ENCODE data around the gene OMA1.

The OMA1 gene

GRCh38 chr1:58546520-58547308 lies at the start of gene OMA1:
TSS of gene OMA1 (minus strand) at chr1:58546726. CDS start at chr1:58539294, 7,432 bp downstream.
- peak within 1 kb of the TSS; percentile 98 for H3K27ac ChIP-seq
- no peaks in the 10 kb centered on the region for H3K36me3 ChIP-seq
- no peaks in the 10 kb centered on the region for H3K9me3 ChIP-seq
- H3K4me3 ChIP-seq (ENCODE audit: low read depth in 1 of 2, low read length in 1 of 2) = peak within 1 kb of the TSS; percentile 79 to 91
- no peaks in the 10 kb centered on the region for H3K27me3 ChIP-seq
- H3K4me1 ChIP-seq (ENCODE audit: control insufficient read depth in 1 of 2, insufficient read depth in 1 of 2, low read depth in 1 of 2, low read length in 1 of 2) = peaks cover 25 to 30% of the 10 kb centered on the region in 2 experiments
- TF ChIP-seq, protein P1, sequence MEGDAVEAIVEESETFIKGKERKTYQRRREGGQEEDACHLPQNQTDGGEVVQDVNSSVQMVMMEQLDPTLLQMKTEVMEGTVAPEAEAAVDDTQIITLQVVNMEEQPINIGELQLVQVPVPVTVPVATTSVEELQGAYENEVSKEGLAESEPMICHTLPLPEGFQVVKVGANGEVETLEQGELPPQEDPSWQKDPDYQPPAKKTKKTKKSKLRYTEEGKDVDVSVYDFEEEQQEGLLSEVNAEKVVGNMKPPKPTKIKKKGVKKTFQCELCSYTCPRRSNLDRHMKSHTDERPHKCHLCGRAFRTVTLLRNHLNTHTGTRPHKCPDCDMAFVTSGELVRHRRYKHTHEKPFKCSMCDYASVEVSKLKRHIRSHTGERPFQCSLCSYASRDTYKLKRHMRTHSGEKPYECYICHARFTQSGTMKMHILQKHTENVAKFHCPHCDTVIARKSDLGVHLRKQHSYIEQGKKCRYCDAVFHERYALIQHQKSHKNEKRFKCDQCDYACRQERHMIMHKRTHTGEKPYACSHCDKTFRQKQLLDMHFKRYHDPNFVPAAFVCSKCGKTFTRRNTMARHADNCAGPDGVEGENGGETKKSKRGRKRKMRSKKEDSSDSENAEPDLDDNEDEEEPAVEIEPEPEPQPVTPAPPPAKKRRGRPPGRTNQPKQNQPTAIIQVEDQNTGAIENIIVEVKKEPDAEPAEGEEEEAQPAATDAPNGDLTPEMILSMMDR (IDR thresholded peaks at IDR 0.05) = peak; percentile 99

DNA sequence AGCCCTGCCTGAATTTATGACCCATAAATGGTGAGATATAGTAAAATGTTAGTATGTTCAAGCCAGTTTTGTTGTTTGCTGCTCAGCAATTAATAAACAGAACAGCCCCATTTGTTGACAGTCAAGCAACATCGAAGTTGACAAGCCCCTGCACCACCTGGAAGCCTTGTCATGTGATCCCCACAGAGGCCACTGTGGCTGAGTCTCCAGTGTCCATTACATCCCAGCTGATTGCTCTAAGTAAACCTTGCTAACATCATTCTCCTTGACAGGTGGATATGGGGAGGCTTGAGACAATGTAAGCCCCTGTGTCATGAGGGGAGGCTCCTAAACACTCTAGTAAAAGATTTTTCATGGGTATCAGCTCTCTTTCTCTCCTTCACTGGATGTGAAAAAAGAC lies 48.0 kb upstream of the OMA1 start:
- H3K27me3 ChIP-seq = no peaks in the 10 kb centered on the region

DNA sequence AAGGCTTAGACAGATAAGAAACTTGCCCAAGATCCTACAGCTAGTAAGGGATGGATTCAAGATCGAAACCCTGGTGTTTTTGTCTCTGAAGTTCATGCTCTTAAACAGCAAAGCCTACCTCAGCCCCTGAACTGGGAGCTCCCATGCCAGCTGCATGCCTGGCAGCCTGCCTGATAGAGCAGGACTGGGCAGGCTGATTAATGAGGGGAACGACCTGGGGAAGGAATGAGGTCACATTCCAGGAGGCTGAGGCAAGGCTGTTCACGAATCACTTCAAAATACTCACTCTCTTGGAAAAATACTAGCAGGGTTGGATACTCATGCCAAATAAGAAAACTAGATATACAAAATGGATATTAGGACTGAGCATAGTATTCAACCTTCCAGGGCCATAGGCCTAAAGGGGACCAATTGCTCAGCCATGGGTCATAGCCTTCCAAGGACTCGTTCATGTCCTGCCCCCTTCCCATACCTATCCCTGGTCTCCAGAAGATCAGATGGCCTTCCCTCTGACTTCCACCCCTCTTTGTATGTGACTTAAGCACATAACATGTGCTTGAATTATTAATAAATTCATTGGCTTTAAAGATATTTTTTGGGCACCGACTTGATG lies 46.1 kb upstream of the OMA1 start:
- Histone ChIP-seq H3K27ac (no peak overlapping the region), H3K27me3 (no peaks in the 10 kb centered on the region), H3K4me3 (ENCODE audit: low read depth in 1 of 2, low read length in 1 of 2) (no peak overlapping the region), H3K36me3 (no peaks in the 10 kb centered on the region), H3K4me1 (ENCODE audit: control insufficient read depth in 1 of 2, insufficient read depth in 1 of 2, low read depth in 1 of 2, low read length in 1 of 2) (peaks cover 1 to 2% of the 10 kb centered on the region in 2 experiments), H3K9me3 (no peaks in the 10 kb centered on the region)
- TF ChIP-seq, protein P1 (IDR thresholded peaks at IDR 0.05) = no peak

More for the DNA sequence above, 48.0 kb upstream of the OMA1 start:
- Histone ChIP-seq H3K4me1 (ENCODE audit: control insufficient read depth in 1 of 2, insufficient read depth in 1 of 2, low read depth in 1 of 2, low read length in 1 of 2) (peaks cover 11 to 17% of the 10 kb centered on the region in 2 experiments), H3K9me3 (no peaks in the 10 kb centered on the region), H3K36me3 (no peaks in the 10 kb centered on the region), H3K4me3 (ENCODE audit: low read depth in 1 of 2, low read length in 1 of 2) (no peak overlapping the region), H3K27ac (no peak overlapping the region)
- TF ChIP-seq, protein P1 (IDR thresholded peaks at IDR 0.05) = no peak

GRCh38 chr1:58591806-58592205 lies 45.3 kb upstream of the OMA1 start:
- Histone ChIP-seq H3K27me3 (no peaks in the 10 kb centered on the region), H3K36me3 (no peaks in the 10 kb centered on the region), H3K4me3 (ENCODE audit: low read depth in 1 of 2, low read length in 1 of 2) (no peak overlapping the region), H3K4me1 (ENCODE audit: control insufficient read depth in 1 of 2, insufficient read depth in 1 of 2, low read depth in 1 of 2, low read length in 1 of 2) (no peaks in the 10 kb centered on the region), H3K9me3 (no peaks in the 10 kb centered on the region), H3K27ac (no peak overlapping the region)
- TF ChIP-seq, protein P1 (IDR thresholded peaks at IDR 0.05) = no peak

DNA sequence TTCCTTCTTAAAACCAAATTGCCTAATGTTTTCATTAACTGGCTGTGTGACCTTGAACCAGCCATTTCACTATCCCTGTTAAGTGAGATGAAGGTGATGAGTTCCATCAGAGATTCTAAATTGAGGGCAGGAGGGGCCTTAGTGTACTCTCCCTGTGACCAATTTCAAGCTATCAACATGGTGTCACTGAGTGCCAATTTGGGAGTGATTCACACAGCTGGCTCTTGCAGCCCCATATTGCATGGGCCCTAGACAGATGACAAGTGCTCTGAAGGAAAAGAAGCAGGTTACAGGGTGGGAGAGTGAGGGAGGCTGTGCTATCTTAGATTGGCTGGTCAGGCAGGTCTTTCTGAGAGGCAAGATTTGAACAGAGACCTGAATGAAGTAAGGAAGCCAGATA lies 43.5 kb upstream of the OMA1 start:
- Histone ChIP-seq H3K4me3 (ENCODE audit: low read depth in 1 of 2, low read length in 1 of 2) (no peak overlapping the region), H3K27ac (no peak overlapping the region), H3K36me3 (no peaks in the 10 kb centered on the region), H3K4me1 (ENCODE audit: control insufficient read depth in 1 of 2, insufficient read depth in 1 of 2, low read depth in 1 of 2, low read length in 1 of 2) (peaks cover under 1 to 10% of the 10 kb centered on the region in 2 experiments), H3K27me3 (no peaks in the 10 kb centered on the region), H3K9me3 (no peaks in the 10 kb centered on the region)
- TF ChIP-seq, protein P1 (IDR thresholded peaks at IDR 0.05) = no peak

Measured in neutrophil (primary cell).